Left kidney (tissue), 2 donors: Measurements from ENCODE around the gene SMIM41. TPM values are rescaled to one million over a fixed set of nuclear protein-coding genes. Genes with fewer than 3 reads are reported as not detected.

Experiments
- DNase-seq: peaks from one replicate; pipeline ENCODE4 v3.0.0-alpha.2; 2013
- polyA plus RNA-seq: library from polyadenylated mRNA; unstranded; fragments of 120-200 nt; gene quantifications from one replicate; pipeline ENCODE4 v1.2.1, GENCODE V29; 2013; ENCODE audit not compliant: insufficient read length

The SMIM41 gene
- polyA plus RNA-seq, 1 donor = not detected

DNA sequence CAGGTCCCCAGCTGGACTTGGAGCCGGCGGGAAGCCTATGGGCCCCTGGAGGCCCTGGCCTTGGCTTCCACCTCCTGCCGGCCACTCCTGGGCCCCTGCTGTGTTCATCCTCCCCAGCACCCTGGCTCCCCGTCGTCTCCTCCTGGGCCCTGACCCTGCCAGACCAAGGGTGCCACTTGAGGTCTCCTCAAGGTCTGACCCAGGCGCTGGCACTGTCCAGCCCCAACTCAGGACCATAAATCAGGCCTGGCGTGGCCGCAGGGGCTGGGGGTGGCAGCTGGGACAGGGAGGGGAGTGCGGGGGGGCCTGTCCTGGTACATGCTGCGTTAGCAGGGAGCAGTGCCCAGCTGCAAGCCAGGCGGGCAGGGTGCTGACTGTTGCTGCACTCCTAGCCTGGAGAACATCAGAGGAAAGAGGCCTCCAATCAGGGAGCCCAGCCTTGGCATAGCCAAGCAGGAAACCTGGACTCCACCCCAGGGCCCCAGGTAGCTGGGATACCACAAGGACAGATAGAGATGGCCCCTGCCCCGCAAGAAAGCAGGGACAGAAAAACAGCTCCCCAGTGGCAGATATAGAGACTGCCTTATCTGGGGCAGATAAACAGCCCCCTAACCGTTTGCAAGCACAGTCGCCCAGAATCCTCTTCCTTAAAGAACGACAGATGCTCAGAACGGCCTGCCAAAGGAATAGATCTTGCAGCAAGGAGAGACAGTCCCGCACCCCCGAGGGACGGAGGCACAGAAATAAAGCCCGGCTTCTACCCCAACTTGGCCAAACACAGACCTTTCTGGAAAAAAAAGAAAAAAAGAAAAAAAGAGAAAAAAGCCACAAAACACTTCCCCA, 16.2 kb upstream of the SMIM41 start:
- DNase-seq = no peak

DNA sequence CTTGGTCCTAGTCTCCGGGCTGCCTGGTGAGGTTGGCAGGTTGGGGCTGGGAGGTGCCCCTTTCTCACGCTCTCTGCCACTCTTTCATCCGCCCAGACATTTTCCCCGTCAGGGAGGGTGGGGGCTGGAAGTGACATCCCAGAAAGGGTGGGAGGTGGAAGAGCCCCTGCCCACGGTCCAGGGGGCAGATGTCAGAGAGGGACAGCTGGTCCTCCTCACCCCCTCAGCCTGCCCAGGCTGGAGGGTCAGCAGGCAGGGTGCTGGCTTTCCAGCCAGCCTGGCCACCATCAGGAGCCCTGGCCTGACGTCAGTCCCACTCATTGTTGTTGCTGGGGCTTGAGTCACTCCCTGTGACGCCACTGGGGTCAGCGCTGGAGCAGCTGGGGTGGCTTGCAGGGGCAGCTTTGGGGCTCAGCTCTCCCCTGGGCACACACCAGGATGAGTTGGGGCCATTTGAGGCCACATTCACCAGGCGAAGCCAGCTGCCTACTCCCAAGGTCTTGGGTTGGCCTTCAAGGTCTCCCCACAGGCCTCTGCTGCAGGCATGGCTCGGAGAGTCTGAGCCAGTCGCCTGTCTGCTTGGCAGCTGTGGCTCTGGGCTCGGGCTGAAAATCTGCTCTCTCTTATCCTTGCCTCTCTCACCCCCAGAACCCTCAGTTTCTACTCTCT, 15.4 kb upstream of the SMIM41 start:
- no peak for DNase-seq

DNA sequence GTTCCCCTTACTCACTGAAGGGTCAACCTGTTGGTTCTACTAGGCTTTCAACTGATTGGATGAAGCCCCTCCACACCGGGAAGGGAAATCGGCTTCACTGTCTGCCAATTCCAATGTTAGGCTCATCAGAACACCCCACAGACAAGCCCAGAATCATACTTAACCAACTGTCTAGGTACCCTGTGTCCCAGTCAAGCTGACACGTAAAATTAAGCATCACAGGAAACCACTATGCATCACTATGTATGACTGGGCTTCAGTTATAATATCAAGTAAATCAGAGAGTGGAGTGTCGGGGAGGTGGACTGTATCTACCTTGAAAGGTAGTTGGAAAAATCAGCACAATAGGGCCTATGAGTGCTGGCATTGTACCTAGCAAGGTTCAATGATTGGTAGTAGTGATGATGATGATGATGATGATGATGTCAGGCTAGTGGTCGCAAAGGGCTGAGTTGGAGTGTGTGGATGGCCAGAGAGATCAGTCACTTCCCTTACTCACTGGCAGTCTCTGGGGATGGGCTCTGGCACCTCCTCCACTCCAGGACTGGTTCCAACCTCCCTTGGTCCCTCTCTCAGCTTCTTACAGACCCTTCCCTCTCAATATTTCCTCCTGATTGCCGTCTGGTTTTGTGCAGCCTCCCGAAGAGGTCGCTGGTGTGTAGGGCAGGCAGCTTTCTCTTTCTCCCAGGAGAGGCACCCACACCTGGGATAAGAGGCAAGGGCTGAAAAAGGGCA, 13.0 kb upstream of the SMIM41 start:
- no peak for DNase-seq

DNA sequence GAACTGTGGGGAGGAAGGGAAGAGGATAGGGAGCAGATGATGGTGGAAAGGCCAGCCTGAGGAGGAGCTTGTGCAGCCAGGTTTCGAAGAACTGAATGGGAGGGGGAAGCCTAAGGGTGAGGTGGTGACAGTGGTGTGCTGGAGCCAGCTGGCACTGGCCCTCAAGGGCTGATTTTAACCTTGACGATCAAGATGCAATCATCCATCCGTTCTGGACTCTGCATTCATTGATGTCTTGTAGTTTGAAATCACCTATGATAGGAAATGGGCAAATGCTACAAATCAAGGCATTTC, 12.5 kb upstream of the SMIM41 start:
- DNase-seq = no peak

DNA sequence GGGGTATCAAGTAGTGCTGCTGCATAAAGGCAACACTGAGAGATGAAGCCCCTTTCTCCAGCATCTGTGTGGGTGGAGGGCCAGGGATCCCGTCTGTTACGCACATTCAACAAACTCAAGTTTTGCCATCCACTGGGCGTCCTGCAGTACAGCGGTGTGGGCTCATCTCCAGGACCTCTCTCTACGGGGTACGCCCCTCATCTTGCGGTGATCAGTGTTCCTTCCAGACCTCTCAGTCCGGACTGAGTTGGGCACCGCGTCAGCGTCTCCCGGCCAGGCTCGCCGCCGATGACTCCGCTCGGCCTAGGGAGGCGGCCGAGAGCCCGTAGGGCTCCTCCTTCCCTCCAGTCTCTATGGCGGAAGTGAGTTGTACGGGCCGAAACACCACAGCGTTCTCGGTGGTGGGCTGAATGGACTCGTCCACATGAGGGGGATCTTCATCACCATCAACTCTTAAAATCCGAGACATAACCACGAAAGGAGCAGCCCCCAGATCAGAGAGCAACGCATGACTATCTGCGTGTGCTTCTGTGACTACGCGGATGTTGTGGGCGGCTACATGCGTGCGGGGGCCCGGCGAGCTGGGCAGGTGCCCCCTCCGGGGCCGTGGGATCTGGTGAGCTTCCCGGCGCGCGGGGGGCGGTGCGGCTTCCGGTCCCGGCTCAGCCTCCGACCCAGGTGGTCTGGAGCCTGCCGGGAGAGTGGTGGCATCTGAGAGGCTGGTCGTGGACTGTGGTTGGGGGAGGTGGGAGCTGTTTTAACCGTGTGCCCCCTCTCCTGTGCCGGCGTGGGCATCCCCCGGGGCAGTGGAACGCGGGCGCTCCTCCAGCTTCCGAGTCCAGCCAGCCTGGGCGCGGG, 9.9 kb upstream of the SMIM41 start, which contains the start of gene ATG101:
Gene ATG101 (plus strand): TSS at position 652 of the 858 bp plus-strand sequence. CDS start 3,673 bp downstream, outside the sequence.
- DNase-seq = peak; percentile 92

DNA sequence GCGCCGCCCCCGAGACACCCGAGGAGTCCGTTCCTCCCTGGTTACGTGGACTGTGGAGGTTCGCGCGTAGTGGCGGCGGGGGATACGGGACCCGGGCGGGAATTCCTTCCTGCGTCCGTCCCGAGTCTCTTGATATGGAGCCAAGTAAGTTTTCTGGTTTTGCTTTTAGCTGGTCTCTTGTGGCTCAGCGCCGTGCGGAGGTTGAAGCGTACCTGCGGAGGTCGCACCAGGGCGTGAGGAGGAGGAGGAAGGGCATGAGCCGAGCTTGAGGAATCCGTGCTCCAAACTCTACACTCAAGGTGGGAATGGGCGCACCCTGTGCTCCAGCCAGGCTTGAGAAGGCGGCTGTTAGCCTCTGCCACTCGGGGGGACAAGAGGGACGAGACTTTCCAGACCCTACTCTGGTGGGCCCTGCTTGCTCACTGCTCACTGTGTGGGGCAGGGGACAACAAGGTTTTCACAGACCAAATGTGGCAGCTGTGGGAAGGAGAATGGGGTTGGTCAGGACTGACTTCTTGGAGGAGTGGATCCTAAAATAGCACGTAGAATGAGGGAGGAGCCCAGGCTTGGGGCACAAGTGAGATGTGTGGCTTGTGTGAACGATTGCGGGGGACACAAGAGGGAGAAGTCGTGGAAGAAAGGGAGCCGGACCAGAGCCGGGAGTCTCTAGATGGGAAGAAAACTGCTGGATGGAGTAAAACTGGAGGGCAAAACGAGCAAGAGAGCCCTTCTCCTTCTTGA, 9.1 kb upstream of the SMIM41 start:
- DNase-seq = no peak

DNA sequence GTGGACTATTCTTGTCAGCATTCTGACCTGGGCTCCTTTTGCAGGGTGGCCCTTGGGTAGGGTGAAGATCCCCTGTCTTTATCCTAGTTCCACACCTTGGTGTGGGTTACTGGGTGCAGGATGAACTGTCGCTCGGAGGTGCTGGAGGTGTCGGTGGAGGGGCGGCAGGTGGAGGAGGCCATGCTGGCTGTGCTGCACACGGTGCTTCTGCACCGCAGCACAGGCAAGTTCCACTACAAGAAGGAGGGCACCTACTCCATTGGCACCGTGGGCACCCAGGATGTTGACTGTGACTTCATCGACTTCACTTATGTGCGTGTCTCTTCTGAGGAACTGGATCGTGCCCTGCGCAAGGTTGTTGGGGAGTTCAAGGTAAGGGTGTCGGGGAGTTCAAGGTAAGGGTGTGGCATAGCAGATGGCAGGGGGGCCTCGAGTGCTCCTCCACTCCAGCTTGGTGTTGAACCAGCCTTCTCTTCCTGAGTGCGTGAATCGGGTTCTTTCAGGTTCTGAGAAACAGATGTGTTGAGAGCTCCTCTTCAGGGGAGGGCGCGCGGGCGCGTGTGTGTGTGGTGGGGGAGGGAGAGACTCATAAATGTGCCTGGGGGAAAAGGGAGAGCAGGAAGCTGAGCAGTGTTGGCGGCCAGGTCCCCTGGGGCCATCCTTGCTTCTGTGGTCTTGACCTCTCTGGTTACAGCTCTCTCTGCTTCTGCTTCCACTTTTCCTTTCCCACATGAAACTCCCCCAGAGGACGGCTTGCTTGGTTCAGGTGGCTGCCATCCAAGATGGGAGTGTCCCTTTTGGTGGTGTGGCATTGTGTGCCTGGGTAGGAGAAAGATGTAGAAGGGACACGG, 5.7 kb upstream of the SMIM41 start:
- no peak for DNase-seq

DNA sequence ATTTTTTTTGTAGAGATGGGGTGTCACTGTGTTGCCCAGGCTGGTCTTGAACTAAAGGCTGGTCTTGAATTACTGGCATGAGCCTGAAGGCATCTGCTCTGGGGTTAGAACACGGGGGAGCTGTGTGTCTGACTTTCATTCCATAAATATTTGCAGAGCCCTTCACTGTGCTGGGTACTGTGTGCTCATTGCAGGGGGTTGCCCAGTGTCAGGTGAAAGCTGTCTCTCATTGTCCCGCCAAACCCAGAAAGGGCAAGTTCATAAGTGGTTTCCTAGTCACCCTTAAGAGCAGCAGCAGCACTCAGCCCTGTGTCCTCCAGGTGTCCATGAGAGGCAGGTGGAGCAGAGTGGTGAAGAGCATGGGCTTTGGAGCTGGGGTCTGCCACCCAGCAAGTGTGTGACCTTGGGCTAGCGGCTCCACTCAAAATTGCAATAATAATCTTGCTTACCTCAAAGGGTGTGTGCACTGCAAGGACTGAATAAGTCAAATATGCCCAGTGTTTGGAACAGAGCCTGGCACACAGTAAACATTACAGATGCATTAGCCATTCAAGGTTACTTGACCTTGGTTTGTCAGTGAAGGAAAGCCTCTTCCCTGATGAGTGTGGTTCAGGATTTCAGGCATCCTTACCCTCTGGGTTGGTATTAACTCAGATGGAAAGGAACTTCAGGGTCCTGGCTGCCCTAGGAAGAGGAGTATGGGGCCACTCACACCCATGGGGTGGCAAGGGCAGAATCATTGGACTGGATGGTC, 4.4 kb upstream of the SMIM41 start:
- no peak for DNase-seq

DNA sequence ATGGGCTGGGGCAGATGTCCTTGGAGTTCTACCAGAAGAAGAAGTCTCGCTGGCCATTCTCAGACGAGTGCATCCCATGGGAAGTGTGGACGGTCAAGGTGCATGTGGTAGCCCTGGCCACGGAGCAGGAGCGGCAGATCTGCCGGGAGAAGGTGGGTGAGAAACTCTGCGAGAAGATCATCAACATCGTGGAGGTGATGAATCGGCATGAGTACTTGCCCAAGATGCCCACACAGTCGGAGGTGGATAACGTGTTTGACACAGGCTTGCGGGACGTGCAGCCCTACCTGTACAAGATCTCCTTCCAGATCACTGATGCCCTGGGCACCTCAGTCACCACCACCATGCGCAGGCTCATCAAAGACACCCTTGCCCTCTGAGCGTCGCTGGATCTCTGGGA, 2.7 kb upstream of the SMIM41 start:
- DNase-seq = no peak

DNA sequence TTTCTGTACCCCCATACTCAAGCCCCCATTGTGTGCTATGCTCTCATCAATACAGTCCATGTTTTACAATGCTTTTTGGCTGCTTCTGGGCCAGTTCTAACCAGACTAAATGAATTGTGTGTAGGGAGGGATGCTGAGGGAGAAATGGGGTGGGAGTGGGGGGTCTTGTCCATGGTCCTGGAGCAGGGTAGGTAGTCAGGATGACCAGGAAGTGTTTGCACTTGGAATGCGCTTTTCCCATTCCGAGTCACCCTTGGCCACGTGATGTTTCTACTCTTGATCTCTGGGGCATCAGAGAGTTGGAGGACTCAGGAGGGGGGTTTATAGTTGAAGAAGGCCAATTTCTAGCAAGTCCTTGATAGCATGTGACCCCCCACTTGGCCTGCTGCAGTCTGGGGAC, 1.2 kb upstream of the SMIM41 start:
- no peak for DNase-seq

DNA sequence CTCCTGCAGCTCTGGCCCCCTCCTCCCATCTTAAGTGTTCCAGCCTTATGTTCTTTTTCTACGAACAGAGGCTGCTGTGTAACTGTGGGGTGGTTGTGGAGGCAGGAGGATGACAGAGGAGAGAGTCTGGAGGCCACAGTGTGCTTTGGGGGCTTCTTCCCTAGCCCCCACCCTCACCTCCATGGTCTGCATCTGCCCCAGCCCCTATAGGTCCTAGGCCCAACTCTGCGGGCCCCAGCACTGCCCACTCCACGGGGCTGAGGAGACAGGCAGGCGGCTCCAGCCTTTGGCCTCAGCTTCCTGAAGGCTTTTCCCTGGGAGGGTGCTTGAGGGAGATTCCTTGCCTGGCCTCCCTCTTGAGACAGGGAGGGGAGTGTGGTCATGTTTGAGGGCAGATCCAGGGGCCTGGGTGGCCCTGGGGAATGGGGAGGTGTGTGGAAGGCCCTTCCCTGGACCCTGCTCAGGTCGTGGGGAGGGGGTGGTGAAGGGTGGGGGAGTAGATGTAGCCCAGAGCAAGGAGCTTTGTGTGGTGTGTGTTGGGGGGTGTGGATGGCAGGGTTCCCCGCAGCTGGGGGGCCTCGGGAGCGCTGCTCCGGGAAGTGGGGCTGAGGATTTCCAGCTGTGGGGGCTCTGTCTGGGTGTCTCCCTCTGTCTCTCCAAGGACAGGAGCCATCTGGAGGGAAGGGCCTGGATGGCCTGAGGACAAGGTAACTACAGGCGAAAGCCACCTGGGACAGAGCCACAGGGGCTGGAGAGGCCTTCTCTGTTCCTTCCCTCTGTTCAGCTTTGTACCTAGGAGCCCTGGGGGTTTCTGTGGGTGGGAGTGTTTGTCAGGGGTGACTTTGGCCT, 1.1 kb downstream of the SMIM41 start:
- DNase-seq = no peak

DNA sequence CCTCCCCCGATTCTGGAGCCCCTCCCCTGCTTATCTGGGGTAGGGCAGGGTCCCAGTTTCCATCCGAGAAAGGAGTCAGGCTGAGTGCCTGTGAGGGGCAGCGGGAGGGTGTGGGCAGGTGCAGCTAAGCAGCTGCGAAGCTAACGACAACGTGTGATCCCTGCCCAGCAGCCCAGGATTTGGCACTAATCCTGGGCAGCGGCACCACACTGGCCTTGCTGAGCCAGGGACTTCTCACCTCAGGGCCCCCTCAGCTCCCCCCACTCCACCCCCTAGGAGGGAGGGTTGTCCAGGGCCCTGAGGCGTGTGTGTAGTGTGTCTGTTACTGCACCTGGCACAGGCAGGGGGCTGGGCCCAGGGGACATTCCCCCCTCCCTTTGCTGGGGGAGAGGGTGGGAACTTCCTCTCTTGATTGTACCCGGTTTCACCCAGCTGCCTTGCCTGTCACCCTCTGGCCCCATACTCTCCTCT, 1.8 kb downstream of the SMIM41 start:
- no peak for DNase-seq

DNA sequence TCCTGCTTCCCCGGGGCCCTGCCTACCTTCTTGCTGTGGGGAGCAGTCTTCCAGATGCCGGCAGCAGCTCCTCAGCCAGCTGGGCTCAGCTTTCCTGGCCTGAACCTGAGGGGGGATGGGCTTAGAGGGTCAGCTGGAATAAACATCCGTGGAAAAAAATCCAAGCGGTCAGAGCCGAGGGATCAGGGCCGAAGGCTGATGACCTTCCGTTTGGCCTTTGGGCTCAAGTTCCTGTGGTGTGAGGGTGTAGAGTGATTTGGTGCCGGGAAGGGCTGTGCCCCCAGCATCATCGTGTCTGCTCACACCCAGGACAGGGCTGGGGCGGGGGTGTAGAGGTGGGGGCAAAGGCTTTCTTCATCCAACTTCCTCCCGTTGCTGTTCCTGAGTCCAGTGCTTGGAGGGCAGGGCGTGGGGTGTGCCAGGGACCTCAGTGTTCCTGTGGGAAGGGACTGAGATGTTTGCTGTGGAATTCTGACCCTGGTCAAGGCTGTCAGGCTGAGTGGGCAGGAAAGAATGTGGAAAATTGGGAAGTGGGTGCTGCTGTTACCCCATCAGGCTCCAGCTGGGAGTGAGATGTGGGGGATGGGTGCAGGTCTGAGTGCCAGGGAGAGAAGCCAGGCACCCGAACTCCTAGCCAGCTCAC, 2.6 kb downstream of the SMIM41 start:
- DNase-seq = no peak

DNA sequence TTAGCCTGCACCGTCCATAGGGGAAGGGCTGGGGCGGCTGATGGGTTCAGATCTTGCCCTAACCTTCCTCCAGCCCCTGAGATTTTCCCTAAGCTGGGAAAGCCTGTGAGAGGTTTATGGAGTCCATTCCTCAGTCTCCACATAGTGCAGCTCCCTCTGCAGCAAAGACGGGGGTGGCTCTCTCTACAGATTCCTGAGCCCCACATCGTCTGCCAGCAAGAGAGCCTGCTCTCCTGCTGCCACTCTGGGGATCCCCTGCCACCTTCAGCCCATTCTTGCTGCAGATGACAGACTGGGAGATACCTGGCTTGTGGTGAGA, 3.1 kb downstream of the SMIM41 start:
- no peak for DNase-seq

DNA sequence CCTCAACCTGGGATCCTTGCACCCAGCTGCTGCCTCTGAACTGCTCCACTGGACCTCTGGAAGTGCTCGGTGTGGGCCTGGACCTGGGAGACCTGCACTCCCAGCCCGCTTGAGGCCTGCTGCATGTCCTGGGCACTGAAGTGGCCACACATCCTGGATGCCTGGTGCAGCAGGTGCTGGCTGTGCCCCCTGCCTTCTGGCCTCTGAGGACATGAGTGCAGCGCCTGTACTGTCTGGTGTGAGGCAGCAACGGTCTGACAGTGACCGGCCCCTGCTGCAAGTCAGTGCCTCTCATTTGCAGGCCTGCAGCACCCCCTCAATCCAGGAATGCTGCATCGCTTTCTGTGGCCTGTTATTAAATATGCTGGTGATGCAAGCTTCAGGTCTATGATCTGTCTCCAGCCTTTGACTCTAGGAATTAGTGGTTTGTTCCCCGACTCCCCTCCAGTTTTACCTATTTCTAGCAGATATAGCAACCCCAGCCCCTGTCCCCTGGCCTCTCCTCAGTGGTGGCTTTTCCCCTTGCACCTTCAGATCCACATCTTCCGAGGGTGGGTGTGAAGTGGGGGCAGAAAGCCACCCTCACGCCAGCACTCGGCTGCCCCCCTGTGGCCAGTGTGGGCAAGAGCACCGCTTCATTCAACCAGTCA, 3.6 kb downstream of the SMIM41 start:
- DNase-seq = no peak

DNA sequence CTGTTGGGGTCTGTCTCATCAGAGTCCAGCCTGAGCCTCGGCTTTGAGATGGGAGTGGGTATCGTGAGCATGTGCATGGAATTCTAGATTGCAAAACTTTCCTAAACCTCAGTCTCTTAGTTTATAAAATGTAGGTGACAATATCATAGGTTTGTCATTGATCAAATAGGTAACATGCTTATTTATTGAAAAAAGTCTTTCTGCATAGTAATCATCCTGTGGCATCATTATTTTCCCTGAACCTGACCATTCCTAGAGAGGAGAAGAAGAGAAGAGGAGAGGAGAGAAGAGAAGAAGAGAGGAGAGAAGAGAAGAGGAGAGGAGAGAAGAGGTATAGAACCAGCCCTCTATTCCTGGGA, 4.1 kb downstream of the SMIM41 start:
- no peak for DNase-seq

DNA sequence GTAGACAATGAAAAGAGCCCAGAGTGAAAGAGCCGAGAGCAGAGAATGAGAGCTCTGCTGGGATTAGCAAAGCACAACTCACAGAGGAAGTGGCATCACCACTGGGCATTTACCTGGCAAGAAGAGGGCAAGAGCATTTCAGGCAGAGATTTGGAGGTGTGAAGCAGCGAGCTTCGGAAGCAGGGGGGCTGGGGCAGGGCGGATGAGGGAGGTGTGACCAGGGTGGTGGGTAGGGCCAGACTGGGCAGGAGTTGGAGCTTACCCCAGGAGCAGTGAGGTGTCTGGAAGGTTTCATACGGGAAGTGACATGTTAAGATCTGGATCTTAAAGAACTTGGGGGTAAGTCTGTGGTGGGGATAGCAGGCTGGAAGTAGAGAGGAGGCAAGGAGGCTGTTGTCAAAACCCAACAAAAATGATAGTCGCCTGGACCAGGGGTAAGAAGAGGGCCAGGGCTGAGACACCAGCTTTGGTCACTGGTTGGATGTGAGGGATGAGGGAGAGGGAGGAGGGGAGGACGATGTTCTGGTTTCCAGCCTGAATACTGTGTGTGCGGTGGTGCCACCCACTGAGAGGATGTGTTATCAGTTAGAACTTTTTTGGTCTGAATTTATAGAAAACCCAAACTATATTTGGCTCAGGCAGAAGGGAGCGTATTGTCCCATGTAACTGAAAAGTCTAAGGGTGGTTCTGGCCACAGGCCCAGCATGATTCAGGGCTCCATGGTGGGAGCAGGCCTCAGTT, 5.2 kb downstream of the SMIM41 start:
- DNase-seq = no peak
